ENCODE results near the gene TRO.

The TRO gene

GRCh38 chrX:54950730-54951375, 30.2 kb downstream of the TRO start:
- TF ChIP-seq EZH2phosphoT487 (IDR thresholded peaks at IDR 0.05; ENCODE audit: low read length): no peak
- no peak for TF ChIP-seq EZH2 (optimal IDR thresholded peaks at IDR 0.05; ENCODE audit: low read depth, low read length)
- no peaks in the 10 kb centered on the region for H3K9me2 ChIP-seq (replicated peaks; ENCODE audit: insufficient read depth, low read length)
- no peak overlapping the region for H3K4me2 ChIP-seq (ENCODE audit: low read depth, low read length)
- no peak overlapping the region for H3K4me3 ChIP-seq (ENCODE audit: low read length)
- H3K9me3 ChIP-seq (replicated peaks; ENCODE audit: insufficient read depth, low read length): no peaks in the 10 kb centered on the region
- H3K4me1 ChIP-seq (ENCODE audit: low read length): no peaks in the 10 kb centered on the region
- no peak overlapping the region for H2AFZ ChIP-seq (ENCODE audit: low read length)
- H3K36me3 ChIP-seq (replicated peaks; ENCODE audit: insufficient read depth, low read length): no peaks in the 10 kb centered on the region
- H3K9ac ChIP-seq (ENCODE audit: low read length): no peak overlapping the region
- no peaks in the 10 kb centered on the region for H4K20me1 ChIP-seq (ENCODE audit: insufficient read depth, low read length)
- H3K27me3 ChIP-seq (replicated peaks; ENCODE audit: insufficient read depth, low read length): no peaks in the 10 kb centered on the region
- H3K79me2 ChIP-seq (ENCODE audit: low read length): no peaks in the 10 kb centered on the region
- H3F3A ChIP-seq (ENCODE audit: insufficient read depth, low read length): no peaks in the 10 kb centered on the region
- DNase-seq: no peak
- H3K27ac ChIP-seq (ENCODE audit: low read length): no peak overlapping the region

GRCh38 chrX:54961750-54962149, 41.1 kb downstream of the TRO start:
- no peaks in the 10 kb centered on the region for H3K9me3 ChIP-seq (replicated peaks; ENCODE audit: insufficient read depth, low read length)
- H3K4me1 ChIP-seq (ENCODE audit: low read length): no peaks in the 10 kb centered on the region
- DNase-seq: no peak
- no peaks in the 10 kb centered on the region for H3K79me2 ChIP-seq (ENCODE audit: low read length)
- no peak overlapping the region for H2AFZ ChIP-seq (ENCODE audit: low read length)
- H3K27ac ChIP-seq (ENCODE audit: low read length): no peak overlapping the region
- TF ChIP-seq EZH2phosphoT487 (IDR thresholded peaks at IDR 0.05; ENCODE audit: low read length) (no peak), EZH2 (optimal IDR thresholded peaks at IDR 0.05; ENCODE audit: low read depth, low read length) (no peak), CTCF (IDR thresholded peaks at IDR 0.05; ENCODE audit: low read length) (no peak)
- H3K9me2 ChIP-seq (replicated peaks; ENCODE audit: insufficient read depth, low read length): no peaks in the 10 kb centered on the region
- no peaks in the 10 kb centered on the region for H4K20me1 ChIP-seq (ENCODE audit: insufficient read depth, low read length)
- H3K27me3 ChIP-seq (replicated peaks; ENCODE audit: insufficient read depth, low read length): no peaks in the 10 kb centered on the region
- H3K4me3 ChIP-seq (ENCODE audit: low read length): no peak overlapping the region
- H3F3A ChIP-seq (ENCODE audit: insufficient read depth, low read length): no peaks in the 10 kb centered on the region
- no peak overlapping the region for H3K4me2 ChIP-seq (ENCODE audit: low read depth, low read length)
- no peaks in the 10 kb centered on the region for H3K36me3 ChIP-seq (replicated peaks; ENCODE audit: insufficient read depth, low read length)
- H3K9ac ChIP-seq (ENCODE audit: low read length): no peak overlapping the region

GRCh38 chrX:54964766-54965497, 44.3 kb downstream of the TRO start:
- Histone ChIP-seq H3K4me3 (ENCODE audit: low read length) (no peak overlapping the region), H3F3A (ENCODE audit: insufficient read depth, low read length) (no peaks in the 10 kb centered on the region), H3K27me3 (replicated peaks; ENCODE audit: insufficient read depth, low read length) (no peaks in the 10 kb centered on the region), H3K36me3 (replicated peaks; ENCODE audit: insufficient read depth, low read length) (no peaks in the 10 kb centered on the region), H4K20me1 (ENCODE audit: insufficient read depth, low read length) (no peaks in the 10 kb centered on the region), H3K9me2 (replicated peaks; ENCODE audit: insufficient read depth, low read length) (no peaks in the 10 kb centered on the region), H3K27ac (ENCODE audit: low read length) (no peak overlapping the region), H3K4me1 (ENCODE audit: low read length) (no peaks in the 10 kb centered on the region), H3K79me2 (ENCODE audit: low read length) (no peaks in the 10 kb centered on the region), H3K9ac (ENCODE audit: low read length) (no peak overlapping the region), H3K9me3 (replicated peaks; ENCODE audit: insufficient read depth, low read length) (no peaks in the 10 kb centered on the region), H3K4me2 (ENCODE audit: low read depth, low read length) (no peak overlapping the region), H2AFZ (ENCODE audit: low read length) (no peak overlapping the region)
- TF ChIP-seq EZH2 (optimal IDR thresholded peaks at IDR 0.05; ENCODE audit: low read depth, low read length) (no peak), EZH2phosphoT487 (IDR thresholded peaks at IDR 0.05; ENCODE audit: low read length) (no peak), CTCF (IDR thresholded peaks at IDR 0.05; ENCODE audit: low read length) (no peak)
- no peak for DNase-seq

GRCh38 chrX:54977387-54977786, 56.8 kb downstream of the TRO start:
- Histone ChIP-seq H3K4me2 (ENCODE audit: low read depth, low read length) (no peak overlapping the region), H3K36me3 (replicated peaks; ENCODE audit: insufficient read depth, low read length) (no peaks in the 10 kb centered on the region), H3K9me2 (replicated peaks; ENCODE audit: insufficient read depth, low read length) (no peaks in the 10 kb centered on the region), H3K27ac (ENCODE audit: low read length) (no peak overlapping the region), H3K9me3 (replicated peaks; ENCODE audit: insufficient read depth, low read length) (no peaks in the 10 kb centered on the region), H4K20me1 (ENCODE audit: insufficient read depth, low read length) (no peaks in the 10 kb centered on the region), H3K79me2 (ENCODE audit: low read length) (no peaks in the 10 kb centered on the region), H3F3A (ENCODE audit: insufficient read depth, low read length) (no peaks in the 10 kb centered on the region), H2AFZ (ENCODE audit: low read length) (no peak overlapping the region), H3K9ac (ENCODE audit: low read length) (no peak overlapping the region), H3K4me3 (ENCODE audit: low read length) (no peak overlapping the region), H3K4me1 (ENCODE audit: low read length) (no peaks in the 10 kb centered on the region), H3K27me3 (replicated peaks; ENCODE audit: insufficient read depth, low read length) (no peaks in the 10 kb centered on the region)
- DNase-seq: no peak
- TF ChIP-seq EZH2phosphoT487 (IDR thresholded peaks at IDR 0.05; ENCODE audit: low read length) (no peak), CTCF (IDR thresholded peaks at IDR 0.05; ENCODE audit: low read length) (no peak), EZH2 (optimal IDR thresholded peaks at IDR 0.05; ENCODE audit: low read depth, low read length) (no peak)

Data from MM.1S (cell line).